IPS-15b (cell line): Measurements from ENCODE around the gene PDE3A.

Experiments used
- H3K27me3 ChIP-seq: one replicate; pipeline ENCODE4 v1.6.1; 2013; ENCODE audit warnings: low read length; ENCODE audit not compliant: control insufficient read depth, insufficient read depth
- H3K36me3 ChIP-seq: one replicate; pipeline ENCODE4 v1.6.1; 2013; ENCODE audit warnings: low read length; ENCODE audit not compliant: control insufficient read depth, insufficient read depth
- H3K4me1 ChIP-seq: one replicate; pipeline ENCODE4 v1.6.1; 2013; ENCODE audit warnings: mild to moderate bottlenecking, low read length; ENCODE audit not compliant: control insufficient read depth, insufficient read depth
- H3K4me3 ChIP-seq: one replicate; pipeline ENCODE4 v1.5.1; 2013; ENCODE audit warnings: low read depth, low read length
- H3K9ac ChIP-seq: one replicate; pipeline ENCODE4 v1.6.1; 2013; ENCODE audit warnings: low read depth, mild to moderate bottlenecking, low read length
- H3K9me3 ChIP-seq: one replicate; pipeline ENCODE4 v1.6.1; 2013; ENCODE audit warnings: mild to moderate bottlenecking, low read length; ENCODE audit not compliant: control insufficient read depth, insufficient read depth

The PDE3A gene

DNA sequence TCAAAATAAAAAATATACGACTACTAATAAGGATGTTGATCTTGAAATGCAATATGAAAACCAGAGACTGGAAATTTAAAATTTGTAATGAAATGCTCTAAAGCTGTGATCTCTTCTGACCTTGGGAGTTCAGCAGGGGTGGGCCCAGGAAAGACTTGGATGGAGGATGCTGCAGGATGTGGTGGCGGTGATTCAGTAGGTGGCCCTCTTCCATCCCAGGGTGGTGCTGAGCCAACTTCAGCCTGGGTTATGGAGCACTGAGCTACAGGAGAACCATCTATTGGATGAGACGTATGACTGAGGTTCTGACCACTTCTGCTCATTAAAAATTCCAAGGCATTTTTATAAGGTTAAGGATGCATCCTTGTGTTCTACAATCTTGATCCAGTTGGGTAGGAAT is 6.9 kb upstream of the PDE3A start:
- Histone ChIP-seq H3K9ac (no peak overlapping the region), H3K9me3 (no peaks in the 10 kb centered on the region), H3K27me3 (peaks cover 4% of the 10 kb centered on the region), H3K4me3 (no peak overlapping the region), H3K36me3 (no peaks in the 10 kb centered on the region), H3K4me1 (peaks cover 7% of the 10 kb centered on the region)

DNA sequence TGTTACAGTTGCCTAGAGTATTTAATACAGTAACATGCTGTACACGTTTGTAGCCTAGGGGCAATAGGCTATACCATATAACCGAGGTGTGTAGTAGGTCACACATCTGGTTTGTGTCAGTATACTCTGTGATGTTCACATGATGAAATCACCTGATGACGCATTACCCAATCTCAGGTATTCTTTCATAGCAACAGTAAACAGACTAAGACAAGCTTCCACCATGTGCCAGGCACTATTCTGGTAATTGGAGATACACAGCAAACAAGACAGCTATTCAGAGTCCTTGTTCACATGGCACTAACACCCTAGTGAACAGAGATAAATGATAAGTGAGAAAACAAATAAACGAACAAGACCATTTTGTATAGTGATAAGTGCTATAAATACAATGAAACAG is 3.8 kb upstream of the PDE3A start:
- Histone ChIP-seq H3K4me3 (no peak overlapping the region), H3K4me1 (peaks cover 2% of the 10 kb centered on the region), H3K36me3 (no peaks in the 10 kb centered on the region), H3K27me3 (peaks cover 17% of the 10 kb centered on the region), H3K9ac (no peak overlapping the region), H3K9me3 (no peaks in the 10 kb centered on the region)

DNA sequence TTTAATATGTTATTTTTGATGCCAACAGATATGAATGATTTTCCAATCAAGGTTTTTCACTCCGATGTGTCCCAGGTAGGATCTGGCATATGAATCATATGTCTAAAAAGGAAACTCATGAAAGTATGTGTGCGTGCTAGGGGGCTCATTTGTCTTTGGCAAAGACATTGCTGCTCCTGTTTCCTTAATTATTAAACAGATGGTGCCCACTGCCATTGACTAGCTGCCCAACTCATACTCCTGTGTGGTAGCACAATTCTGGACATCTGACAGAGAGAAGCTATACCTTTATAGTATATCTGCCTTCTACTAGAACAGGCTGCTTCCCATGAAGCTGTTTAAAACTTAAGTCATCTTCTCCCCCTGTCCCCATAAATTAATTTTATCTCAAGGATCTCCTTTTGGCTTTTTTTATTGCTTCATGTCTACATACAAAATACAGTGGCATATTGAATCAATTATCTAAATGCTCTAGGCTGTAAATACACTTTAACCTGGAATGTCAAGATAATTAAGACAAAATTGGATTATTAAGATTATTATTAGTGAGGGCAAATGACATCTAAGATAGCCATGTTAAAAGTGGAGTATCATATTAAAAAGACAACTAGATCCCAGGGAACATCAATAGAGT is 1.4 kb upstream of the PDE3A start:
- H3K9me3 ChIP-seq = no peaks in the 10 kb centered on the region
- no peak overlapping the region for H3K4me3 ChIP-seq
- H3K9ac ChIP-seq = no peak overlapping the region
- peaks cover 24% of the 10 kb centered on the region for H3K27me3 ChIP-seq
- no peaks in the 10 kb centered on the region for H3K36me3 ChIP-seq
- peaks cover 11% of the 10 kb centered on the region for H3K4me1 ChIP-seq

DNA sequence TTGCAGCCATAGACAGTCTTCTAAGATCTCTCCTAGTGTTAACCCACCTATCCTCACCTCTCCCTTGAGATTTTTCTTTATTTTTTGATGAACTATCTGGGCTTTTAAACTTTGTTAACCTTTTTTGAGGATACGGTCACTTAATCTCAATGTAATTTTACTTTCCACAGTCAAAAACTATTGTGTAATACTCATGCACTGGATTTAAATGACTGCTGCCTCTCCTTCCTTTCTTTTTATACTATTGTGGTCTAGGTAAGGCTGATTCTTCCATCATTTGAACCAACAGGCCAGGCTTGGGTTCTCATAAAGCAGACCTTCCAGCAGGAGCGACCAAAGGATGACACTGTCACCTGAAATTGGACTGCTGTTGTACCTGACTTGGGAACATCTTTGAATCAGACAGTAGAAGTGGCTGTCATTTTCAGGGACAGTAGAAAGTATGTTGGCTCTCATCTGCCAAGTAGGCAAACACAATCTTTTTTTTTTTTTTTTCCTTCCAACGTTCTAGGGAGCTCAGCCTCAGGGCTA is 689 bp upstream of the PDE3A start:
- H3K36me3 ChIP-seq = no peaks in the 10 kb centered on the region
- no peak overlapping the region for H3K9ac ChIP-seq
- H3K4me3 ChIP-seq = peak overlapping the region; percentile 61
- peaks cover 11% of the 10 kb centered on the region for H3K4me1 ChIP-seq
- no peaks in the 10 kb centered on the region for H3K9me3 ChIP-seq
- peaks cover 24% of the 10 kb centered on the region for H3K27me3 ChIP-seq

DNA sequence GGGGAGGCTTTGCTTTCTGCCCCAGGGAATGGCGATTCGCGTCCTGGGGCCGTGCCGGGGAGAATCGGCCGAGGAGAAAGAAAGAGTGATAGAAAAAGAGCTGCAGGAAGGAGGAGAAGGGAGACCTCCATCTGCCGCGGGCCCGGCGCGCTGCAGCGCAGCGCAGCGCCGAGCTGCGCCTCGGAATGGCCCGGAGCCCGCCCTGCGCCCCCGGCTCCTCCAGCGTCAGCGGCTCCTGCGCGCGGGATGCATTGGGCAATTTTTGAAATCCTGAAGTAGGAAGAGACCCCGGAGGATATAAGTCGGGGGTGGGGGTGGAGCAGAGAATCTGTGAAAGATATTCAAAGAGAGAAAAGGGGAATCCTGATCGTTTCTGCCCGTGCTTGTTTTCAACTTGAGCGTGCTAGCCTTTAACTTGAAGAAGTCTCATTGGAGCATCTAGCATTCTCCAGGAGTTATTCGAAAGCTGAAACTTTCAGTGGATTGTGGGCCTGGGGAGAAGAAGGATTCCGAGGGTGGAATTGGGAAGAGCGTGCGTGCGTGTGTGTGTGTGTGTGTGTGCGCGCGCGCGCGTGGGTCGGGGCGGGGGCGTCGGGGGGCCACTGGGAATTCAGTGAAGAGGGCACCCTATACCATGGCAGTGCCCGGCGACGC is 441 bp downstream of the PDE3A start:
- peak overlapping the region; percentile 61 for H3K4me3 ChIP-seq
- H3K9me3 ChIP-seq = no peaks in the 10 kb centered on the region
- H3K36me3 ChIP-seq = no peaks in the 10 kb centered on the region
- H3K4me1 ChIP-seq = peaks cover 11% of the 10 kb centered on the region
- peaks cover 24% of the 10 kb centered on the region for H3K27me3 ChIP-seq
- peak overlapping the region; percentile 9 for H3K9ac ChIP-seq

GRCh38 chr12:20369305-20370013 is 1.1 kb downstream of the PDE3A start:
- peak overlapping the region; percentile 61 for H3K4me3 ChIP-seq
- H3K36me3 ChIP-seq = no peaks in the 10 kb centered on the region
- H3K4me1 ChIP-seq = peaks cover 11% of the 10 kb centered on the region
- peaks cover 24% of the 10 kb centered on the region for H3K27me3 ChIP-seq
- no peaks in the 10 kb centered on the region for H3K9me3 ChIP-seq
- H3K9ac ChIP-seq = peak overlapping the region; percentile 62

- Histone ChIP-seq H3K27me3 (peaks cover 24% of the 10 kb centered on the region), H3K9me3 (no peaks in the 10 kb centered on the region), H3K9ac (peak overlapping the region; percentile 62), H3K4me1 (peaks cover 11% of the 10 kb centered on the region), H3K36me3 (no peaks in the 10 kb centered on the region), H3K4me3 (peak overlapping the region; percentile 61)
Observed at GRCh38 chr12:20370014-20370386, 1.7 kb downstream of the PDE3A start.

- no peak overlapping the region for H3K9ac ChIP-seq
- no peaks in the 10 kb centered on the region for H3K9me3 ChIP-seq
- H3K4me1 ChIP-seq = peaks cover 11% of the 10 kb centered on the region
- no peaks in the 10 kb centered on the region for H3K36me3 ChIP-seq
- H3K4me3 ChIP-seq = peak overlapping the region; percentile 61
- peaks cover 23% of the 10 kb centered on the region for H3K27me3 ChIP-seq
Observed at GRCh38 chr12:20370866-20371519, 2.7 kb downstream of the PDE3A start.

DNA sequence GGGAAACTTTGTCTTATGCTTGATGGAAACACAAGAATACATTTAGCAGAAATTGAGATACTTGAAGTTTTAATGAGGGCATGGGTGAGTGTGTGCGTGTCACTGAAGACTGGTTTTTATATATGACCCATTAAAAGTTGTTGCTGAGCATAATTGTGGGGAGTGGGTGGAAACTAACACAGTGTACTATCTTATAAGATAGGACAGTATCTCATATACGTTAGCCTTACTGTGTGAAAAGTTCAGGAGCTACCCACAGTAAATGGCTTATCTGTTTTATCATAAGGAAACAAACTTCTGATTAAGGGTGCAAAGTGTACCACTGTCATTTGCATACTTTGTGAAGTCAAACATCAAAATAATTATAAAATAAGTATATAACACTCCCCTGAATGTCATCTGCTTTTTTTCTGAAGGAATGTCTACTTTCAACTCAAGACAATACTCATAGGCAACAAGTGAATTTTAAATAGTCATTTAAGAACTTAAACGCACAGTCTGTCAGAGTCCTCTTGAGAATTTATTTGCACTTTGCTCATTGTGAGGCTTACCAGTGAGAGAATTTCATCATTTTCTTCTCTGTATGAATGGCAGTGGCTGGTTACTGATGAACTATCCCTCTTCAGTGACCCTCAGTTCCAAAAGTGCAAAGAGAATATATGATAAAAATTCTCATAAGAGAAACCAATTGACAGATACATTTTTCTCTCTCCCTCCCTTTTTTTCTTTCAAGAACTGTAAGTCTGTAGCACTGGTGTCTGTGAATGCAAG is 4.2 kb downstream of the PDE3A start:
- Histone ChIP-seq H3K9ac (no peak overlapping the region), H3K4me1 (peaks cover 11% of the 10 kb centered on the region), H3K9me3 (no peaks in the 10 kb centered on the region), H3K27me3 (peaks cover 10% of the 10 kb centered on the region), H3K4me3 (no peak overlapping the region), H3K36me3 (no peaks in the 10 kb centered on the region)

DNA sequence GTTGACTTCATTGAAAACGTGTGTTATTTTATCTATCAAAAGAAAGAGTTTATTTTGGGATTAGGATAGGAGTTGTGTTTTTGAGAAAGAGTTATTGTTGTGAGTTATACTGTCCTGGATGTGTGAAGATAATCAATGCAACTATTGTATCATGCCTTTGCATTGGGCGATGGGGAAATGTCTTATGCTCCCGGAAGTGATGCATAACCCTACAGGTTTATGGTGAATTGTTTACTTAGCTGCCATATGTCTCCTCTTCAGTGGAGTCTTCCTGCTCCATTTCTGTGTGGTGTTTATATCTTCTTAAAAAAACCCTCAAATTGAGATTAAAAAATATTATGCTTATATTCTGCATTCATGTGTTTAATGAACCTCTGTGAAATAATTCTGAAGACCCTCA is 6.5 kb downstream of the PDE3A start:
- no peaks in the 10 kb centered on the region for H3K9me3 ChIP-seq
- no peaks in the 10 kb centered on the region for H3K36me3 ChIP-seq
- peaks cover 7% of the 10 kb centered on the region for H3K27me3 ChIP-seq
- H3K4me3 ChIP-seq = no peak overlapping the region
- H3K4me1 ChIP-seq = peaks cover 8% of the 10 kb centered on the region
- H3K9ac ChIP-seq = no peak overlapping the region

DNA sequence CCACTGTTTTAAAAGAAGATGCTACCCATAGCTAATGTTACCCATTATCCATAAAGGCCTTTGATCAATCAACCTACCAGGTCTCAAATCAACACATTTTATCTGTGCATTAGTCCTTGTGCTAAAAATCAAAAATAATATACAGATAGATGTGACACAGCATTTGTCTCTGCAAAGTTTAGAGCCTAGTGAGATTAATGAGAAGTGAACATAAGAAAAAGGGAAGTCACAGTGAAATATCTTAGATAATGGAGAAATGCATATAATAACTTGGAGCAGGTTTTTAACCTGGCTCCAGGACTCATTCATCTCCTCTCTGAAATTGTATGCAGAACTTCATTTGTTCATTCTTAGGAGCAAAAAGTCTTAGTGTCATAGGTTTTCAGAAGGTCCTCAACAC is 7.2 kb downstream of the PDE3A start:
- no peaks in the 10 kb centered on the region for H3K9me3 ChIP-seq
- H3K4me1 ChIP-seq = peaks cover 8% of the 10 kb centered on the region
- H3K27me3 ChIP-seq = peaks cover 7% of the 10 kb centered on the region
- no peaks in the 10 kb centered on the region for H3K36me3 ChIP-seq
- H3K9ac ChIP-seq = no peak overlapping the region
- H3K4me3 ChIP-seq = no peak overlapping the region
